GM18498 (cell line): Measurements from ENCODE around the gene TGM3.
"Not testable (repeated sequence)": the region's sequence is repeated elsewhere in the genome, so short reads cannot be mapped to it uniquely, and the experiment has no call there.

Experiments
- ATAC-seq: cut with Tn5 transposase; IDR thresholded peaks from one replicate; pipeline ENCODE4 v1.9.1; 2021; ENCODE audit warnings: mild to moderate bottlenecking, moderate library complexity; ENCODE audit not compliant: unreplicated experiment

Gene TGM3

DNA sequence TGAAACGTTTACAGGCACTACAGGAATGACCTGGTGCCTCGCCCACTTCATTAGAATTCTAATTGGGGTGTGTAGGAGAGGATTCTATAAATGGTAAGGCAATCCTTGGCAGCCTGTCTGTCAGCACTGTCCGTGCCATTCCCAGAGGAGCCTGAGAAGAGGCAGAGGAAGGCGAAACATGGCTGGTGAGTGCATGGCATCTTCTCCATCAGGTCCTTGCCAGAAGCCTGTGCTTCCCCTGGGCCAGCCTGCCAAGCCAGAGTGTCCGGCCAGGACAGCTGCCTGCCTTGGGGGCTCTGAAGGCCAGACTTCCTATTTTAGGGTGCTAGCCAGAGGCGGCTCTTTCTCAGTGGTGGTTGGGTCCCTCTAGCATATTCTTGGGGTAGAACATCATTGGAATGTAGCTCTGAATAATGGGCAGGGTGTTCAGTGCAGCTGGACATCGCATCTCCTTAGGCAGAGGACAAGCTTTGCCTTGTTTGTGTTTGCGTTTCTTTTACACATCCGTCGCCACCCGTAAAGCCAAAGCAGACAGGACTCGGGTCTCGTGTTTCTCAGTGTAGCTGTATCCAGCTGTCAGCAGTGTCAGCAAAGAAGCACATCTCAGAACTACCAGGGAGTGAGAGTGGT, at the start of gene TGM3:
Gene TGM3 (plus strand): TSS at position 116 of the 630 bp plus-strand sequence. CDS start 63 bp downstream, at position 179.
- ATAC-seq: no peak

DNA sequence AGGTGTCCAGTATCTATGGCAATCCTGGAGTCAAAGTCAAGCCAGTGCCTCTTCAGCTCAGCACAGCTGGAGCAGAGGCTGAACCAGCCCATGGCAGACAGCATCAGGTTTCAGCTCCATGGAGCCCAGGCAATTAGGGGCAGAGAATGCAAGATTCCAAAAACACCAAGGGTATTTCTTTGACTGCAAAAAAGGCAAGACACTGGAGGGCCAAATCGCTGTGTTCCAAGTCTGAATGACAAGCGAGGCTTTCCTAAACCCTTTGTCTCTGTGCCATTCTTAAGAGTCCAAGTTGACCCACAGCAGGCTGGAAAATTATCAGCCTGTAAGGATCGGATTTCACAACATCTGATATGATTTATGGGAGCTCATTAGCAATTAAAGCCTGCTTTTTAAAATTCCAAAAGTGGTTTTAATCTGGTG, 49.7 kb upstream of the TGM3 start:
- no peak for ATAC-seq

DNA sequence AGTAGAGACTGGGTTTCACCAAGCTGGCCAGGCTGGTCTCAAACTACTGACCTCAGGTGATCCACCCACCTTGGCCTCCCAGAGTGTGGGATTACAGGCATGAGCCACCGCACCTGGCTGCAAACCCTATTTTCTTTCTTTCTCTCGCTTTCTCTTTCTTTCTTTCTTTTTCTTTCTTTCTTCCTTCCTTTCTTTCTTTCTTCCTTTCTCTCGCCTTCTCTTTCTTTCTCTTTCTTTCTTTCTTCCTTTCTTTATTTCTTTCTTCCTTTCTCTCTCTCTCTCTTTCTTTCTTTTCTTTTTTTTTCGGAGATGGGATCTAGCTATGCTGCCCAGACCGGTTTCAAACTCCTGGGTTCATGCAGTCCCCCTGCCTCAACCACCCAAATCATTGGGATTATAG, 47.0 kb upstream of the TGM3 start:
- no peak for ATAC-seq

DNA sequence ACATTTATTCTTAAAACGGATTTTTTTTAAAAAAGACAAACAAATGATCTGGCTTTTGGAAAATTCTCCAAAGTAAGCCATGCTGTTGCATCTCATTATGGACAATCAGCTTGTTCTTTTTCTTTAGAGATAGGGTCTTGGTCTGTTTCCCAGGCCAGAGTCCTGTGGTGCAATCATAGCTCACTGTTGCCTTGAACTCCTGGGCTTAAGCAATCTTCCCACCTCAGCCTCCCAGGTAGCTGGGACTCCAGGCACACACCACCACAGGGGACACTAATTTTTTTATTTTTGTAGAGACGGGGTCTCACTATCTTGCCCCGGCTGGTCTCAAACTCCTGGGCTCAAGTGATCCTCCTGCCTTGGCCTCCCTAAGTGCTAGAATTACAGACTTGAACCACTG, 45.9 kb upstream of the TGM3 start:
- ATAC-seq: no peak

GRCh38 chr20:2252419-2252997, 43.3 kb upstream of the TGM3 start:
- no peak for ATAC-seq

GRCh38 chr20:2253256-2253655, 42.5 kb upstream of the TGM3 start:
- ATAC-seq: no peak

DNA sequence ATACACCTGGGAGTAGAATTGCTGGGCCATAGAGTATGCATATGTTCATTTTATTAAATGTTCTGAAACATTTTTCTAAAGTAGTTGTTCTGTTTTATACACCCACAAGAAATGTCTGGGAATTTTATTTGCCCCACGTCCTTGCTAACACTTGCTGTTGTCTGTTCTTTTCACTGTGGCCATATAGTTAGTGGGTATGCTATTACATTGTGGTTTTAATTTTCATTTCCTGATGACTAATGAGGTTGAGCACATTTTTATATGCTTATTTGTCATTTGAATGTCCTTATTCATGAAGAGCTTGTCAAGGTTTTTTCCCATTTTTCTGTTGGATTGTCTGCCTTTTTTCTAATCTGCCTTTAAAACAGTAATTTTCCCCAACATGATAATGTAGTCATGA, 41.5 kb upstream of the TGM3 start:
- no peak for ATAC-seq

- ATAC-seq: no peak
Measured at GRCh38 chr20:2255926-2256531, 39.8 kb upstream of the TGM3 start.

DNA sequence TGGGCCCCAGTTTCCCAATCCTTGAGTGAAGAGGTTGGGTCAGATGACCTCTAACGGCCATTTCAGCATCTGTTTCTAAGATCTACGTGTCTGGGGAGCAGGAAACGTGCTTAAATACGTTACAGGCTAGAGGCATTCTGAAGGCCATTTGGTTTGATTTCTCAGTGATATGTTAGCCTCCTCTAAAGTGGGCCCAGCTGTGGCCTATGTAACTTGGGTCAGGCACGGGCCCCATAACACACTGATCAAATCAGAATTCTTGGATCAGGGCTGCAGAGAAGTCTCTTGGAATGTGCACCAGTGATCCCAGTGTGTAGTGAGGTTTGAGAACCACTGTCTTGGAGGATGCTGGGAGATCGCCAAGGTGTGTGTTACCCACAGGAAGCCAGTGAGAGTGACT, 36.1 kb upstream of the TGM3 start:
- ATAC-seq: no peak

DNA sequence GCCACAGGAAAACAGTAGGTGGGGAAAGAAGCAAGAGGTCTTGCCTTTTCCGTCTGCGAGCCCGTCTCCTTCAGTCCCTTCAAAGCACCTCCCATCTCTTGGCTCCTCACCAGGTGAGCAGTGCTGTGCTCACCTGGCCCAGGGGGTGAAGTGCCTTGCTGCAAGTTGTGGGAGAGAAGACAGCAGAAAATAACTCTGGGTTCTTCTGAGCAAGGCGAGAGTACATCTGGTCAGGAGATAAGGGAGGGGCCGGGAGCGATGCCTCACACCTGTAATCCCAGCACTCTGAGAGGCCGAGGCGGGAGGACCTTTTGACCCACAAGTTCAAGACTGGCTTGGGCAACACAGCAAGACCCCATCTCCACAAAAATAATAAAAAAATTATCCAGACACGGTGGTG, 35.6 kb upstream of the TGM3 start:
- ATAC-seq: no peak

DNA sequence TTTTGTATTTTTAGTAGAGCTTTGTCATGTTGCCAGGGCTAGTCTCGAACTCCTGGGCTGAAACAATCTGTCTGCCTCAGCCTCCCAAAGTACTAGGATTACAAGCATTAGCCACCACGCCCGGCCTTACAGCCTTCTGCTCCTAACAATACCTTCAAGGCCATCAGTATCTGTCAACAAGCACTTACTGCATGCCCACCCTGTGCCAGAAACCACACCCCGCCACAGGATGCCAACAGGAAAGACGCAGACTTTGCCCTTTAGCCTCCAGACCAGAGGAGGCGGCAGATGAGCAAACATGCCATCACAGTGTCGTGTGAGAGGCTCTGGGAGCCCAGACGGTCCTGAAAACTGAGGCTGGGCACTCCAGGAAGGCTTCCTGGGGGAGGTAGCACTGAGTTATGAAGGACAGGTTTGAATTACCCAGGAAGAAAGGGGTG, 34.7 kb upstream of the TGM3 start:
- no peak for ATAC-seq

- ATAC-seq: no peak
Measured at GRCh38 chr20:2261629-2262028, 34.2 kb upstream of the TGM3 start.

GRCh38 chr20:2264118-2264517, 31.7 kb upstream of the TGM3 start:
- ATAC-seq: no peak

GRCh38 chr20:2264621-2265374, 31.0 kb upstream of the TGM3 start:
- ATAC-seq: not testable (repeated sequence)

GRCh38 chr20:2273634-2274302, 22.0 kb upstream of the TGM3 start:
- ATAC-seq: no peak

DNA sequence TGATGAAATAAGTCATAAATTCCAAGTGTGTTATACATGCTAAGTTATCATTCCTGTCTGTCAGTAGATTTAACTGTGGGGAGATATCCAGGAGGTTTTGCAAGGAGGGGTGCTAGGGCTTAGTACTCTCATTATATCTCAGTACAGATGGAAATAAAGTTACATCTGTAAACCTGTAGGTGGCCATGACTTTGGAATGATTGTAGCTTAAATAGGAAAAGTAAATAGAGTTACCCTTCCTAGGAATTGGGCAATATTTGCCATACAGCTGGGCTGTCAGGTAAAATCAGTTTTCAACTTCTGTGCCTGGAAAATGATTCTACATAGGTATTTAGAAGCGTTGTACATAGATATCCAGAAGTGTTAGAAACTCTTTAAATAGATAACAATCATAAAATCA, 19.8 kb upstream of the TGM3 start:
- ATAC-seq: no peak

- no peak for ATAC-seq
Measured at GRCh38 chr20:2279253-2279779, 16.5 kb upstream of the TGM3 start.

- no peak for ATAC-seq
Measured at GRCh38 chr20:2280082-2280481, 15.7 kb upstream of the TGM3 start.

GRCh38 chr20:2281563-2281962, 14.2 kb upstream of the TGM3 start:
- ATAC-seq: no peak

GRCh38 chr20:2282181-2282580, 13.6 kb upstream of the TGM3 start:
- ATAC-seq: no peak
